GM19238 (cell line): Measurements from ENCODE around the gene RAB11FIP4.

ENCODE experiments used
- DNase-seq: peaks from one replicate; pipeline ENCODE4 v3.0.0; 2011; ENCODE audit warnings: low spot score; ENCODE audit not compliant: insufficient read length

Gene RAB11FIP4

GRCh38 chr17:31386542-31387075 is 4.9 kb upstream of the RAB11FIP4 start:
- no peak for DNase-seq

GRCh38 chr17:31387438-31387837 is 4.0 kb upstream of the RAB11FIP4 start:
- no peak for DNase-seq

GRCh38 chr17:31388351-31388750 is 3.1 kb upstream of the RAB11FIP4 start:
- no peak for DNase-seq

- DNase-seq = peak; percentile 70
Observed at GRCh38 chr17:31388770-31389656, 2.5 kb upstream of the RAB11FIP4 start.

GRCh38 chr17:31389657-31390381 is 1.7 kb upstream of the RAB11FIP4 start:
- no peak for DNase-seq

- no peak for DNase-seq
Observed at GRCh38 chr17:31390426-31390747, 1.1 kb upstream of the RAB11FIP4 start.

GRCh38 chr17:31390748-31391495 is 553 bp upstream of the RAB11FIP4 start:
- no peak for DNase-seq

GRCh38 chr17:31392002-31392855 is 754 bp downstream of the RAB11FIP4 start:
- DNase-seq = no peak

- no peak for DNase-seq
Observed at GRCh38 chr17:31392856-31393748, 1.6 kb downstream of the RAB11FIP4 start.

- no peak for DNase-seq
Observed at GRCh38 chr17:31393749-31394146, 2.3 kb downstream of the RAB11FIP4 start.

GRCh38 chr17:31394544-31394943 is 3.1 kb downstream of the RAB11FIP4 start:
- DNase-seq = no peak

GRCh38 chr17:31397256-31397939 is 5.9 kb downstream of the RAB11FIP4 start:
- DNase-seq = no peak

- no peak for DNase-seq
Observed at GRCh38 chr17:31398381-31399311, 7.2 kb downstream of the RAB11FIP4 start.

- DNase-seq = no peak
Observed at GRCh38 chr17:31400481-31400950, 9.0 kb downstream of the RAB11FIP4 start.

GRCh38 chr17:31401456-31402254 is 10.2 kb downstream of the RAB11FIP4 start:
- no peak for DNase-seq

GRCh38 chr17:31404028-31404949 is 12.8 kb downstream of the RAB11FIP4 start:
- no peak for DNase-seq
